Glutamatergic neuron (in vitro differentiated cells): ENCODE measurements around the gene SSC4D. TPM values are rescaled to one million over a fixed set of nuclear protein-coding genes. Genes with fewer than 3 reads are reported as not detected.

ENCODE experiments used
- DNase-seq: peaks from one replicate; pipeline ENCODE4 v3.0.0; 2022
- H3K27ac Mint-ChIP-seq: one replicate; pipeline ENCODE4 v1.8.0; 2020; ENCODE audit warnings: mild to moderate bottlenecking, mixed read lengths, inconsistent platforms; ENCODE audit not compliant: unreplicated experiment
- H3K27me3 Mint-ChIP-seq: one replicate; pipeline ENCODE4 v1.8.0; 2020; ENCODE audit warnings: mild to moderate bottlenecking, moderate library complexity, mixed read lengths, inconsistent platforms; ENCODE audit not compliant: unreplicated experiment
- H3K36me3 Mint-ChIP-seq: one replicate; pipeline ENCODE4 v1.8.0; 2020; ENCODE audit warnings: mild to moderate bottlenecking, mixed read lengths, inconsistent platforms; ENCODE audit not compliant: unreplicated experiment
- H3K4me1 Mint-ChIP-seq: one replicate; pipeline ENCODE4 v1.8.0; 2020; ENCODE audit warnings: mild to moderate bottlenecking, low read depth, mixed read lengths, inconsistent platforms; ENCODE audit not compliant: unreplicated experiment
- H3K4me3 Mint-ChIP-seq: one replicate; pipeline ENCODE4 v1.8.0; 2020; ENCODE audit warnings: mild to moderate bottlenecking, mixed read lengths, inconsistent platforms; ENCODE audit not compliant: unreplicated experiment
- H3K9me3 Mint-ChIP-seq: one replicate; pipeline ENCODE4 v1.8.0; 2020; ENCODE audit warnings: mild to moderate bottlenecking, moderate library complexity, mixed read lengths, inconsistent platforms; ENCODE audit not compliant: unreplicated experiment
- total RNA-seq: library from RNA; stranded (reverse); fragmentation: NEBNext Ultra II Directional; extraction: Animal tissue kit (Norgen Biotek cat#: 25700); gene quantifications from one replicate; pipeline ENCODE4 v1.2.1, GENCODE V29; 2021; ENCODE audit not compliant: unreplicated experiment
- TF ChIP-seq, protein P1 (sequence below): fragments of 200-600 bp; sonication (generic); IDR thresholded peaks from one replicate; pipeline ENCODE4 v1.5.0; 2021; ENCODE audit not compliant: partially characterized antibody, unreplicated experiment

SSC4D gene
- total RNA-seq, 1 donor from 2014 or later, result 6.1 TPM

DNA sequence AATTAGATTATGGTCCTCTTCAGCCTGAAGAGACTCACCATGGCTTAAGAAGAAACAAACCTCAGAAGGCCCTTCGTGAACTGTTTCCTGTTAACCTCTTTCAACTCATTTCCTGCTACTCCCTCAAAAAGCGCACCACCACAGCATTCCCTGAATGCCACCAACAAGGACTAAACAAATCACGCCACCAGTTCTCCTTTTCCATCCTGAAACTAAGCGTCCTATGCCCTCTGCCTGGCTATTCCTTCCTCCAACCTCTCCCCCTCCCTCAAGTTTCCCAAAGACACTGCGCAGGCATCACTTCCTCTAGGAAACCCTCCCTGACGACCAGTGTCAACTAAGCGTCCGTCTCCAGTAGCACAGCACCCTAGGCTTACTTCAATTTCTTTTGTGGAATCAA is 62.7 kb downstream of the SSC4D start:
- peaks cover 50% of the 10 kb centered on the region for H3K4me1 Mint-ChIP-seq
- peaks cover 12% of the 10 kb centered on the region for H3K27me3 Mint-ChIP-seq
- peaks cover 22% of the 10 kb centered on the region for H3K9me3 Mint-ChIP-seq
- TF ChIP-seq, protein P1, sequence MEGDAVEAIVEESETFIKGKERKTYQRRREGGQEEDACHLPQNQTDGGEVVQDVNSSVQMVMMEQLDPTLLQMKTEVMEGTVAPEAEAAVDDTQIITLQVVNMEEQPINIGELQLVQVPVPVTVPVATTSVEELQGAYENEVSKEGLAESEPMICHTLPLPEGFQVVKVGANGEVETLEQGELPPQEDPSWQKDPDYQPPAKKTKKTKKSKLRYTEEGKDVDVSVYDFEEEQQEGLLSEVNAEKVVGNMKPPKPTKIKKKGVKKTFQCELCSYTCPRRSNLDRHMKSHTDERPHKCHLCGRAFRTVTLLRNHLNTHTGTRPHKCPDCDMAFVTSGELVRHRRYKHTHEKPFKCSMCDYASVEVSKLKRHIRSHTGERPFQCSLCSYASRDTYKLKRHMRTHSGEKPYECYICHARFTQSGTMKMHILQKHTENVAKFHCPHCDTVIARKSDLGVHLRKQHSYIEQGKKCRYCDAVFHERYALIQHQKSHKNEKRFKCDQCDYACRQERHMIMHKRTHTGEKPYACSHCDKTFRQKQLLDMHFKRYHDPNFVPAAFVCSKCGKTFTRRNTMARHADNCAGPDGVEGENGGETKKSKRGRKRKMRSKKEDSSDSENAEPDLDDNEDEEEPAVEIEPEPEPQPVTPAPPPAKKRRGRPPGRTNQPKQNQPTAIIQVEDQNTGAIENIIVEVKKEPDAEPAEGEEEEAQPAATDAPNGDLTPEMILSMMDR, result no peak
- peak overlapping the region; percentile 56 for H3K4me3 Mint-ChIP-seq
- no peak for DNase-seq
- H3K36me3 Mint-ChIP-seq, result peaks cover 36% of the 10 kb centered on the region
- peak overlapping the region; percentile 81 for H3K27ac Mint-ChIP-seq

GRCh38 chr7:76346097-76346496 is 63.4 kb downstream of the SSC4D start:
- Mint-ChIP-seq H3K27ac (peak overlapping the region; percentile 88), H3K9me3 (peaks cover 19% of the 10 kb centered on the region), H3K36me3 (peaks cover 29% of the 10 kb centered on the region), H3K4me3 (peak overlapping the region; percentile 55), H3K4me1 (peaks cover 43% of the 10 kb centered on the region), H3K27me3 (peaks cover 12% of the 10 kb centered on the region)
- no peak for DNase-seq
- TF ChIP-seq, protein P1, result no peak

GRCh38 chr7:76343931-76344321 is 65.6 kb downstream of the SSC4D start:
- H3K27ac Mint-ChIP-seq, result no peak overlapping the region
- H3K9me3 Mint-ChIP-seq, result peaks cover 22% of the 10 kb centered on the region
- H3K4me1 Mint-ChIP-seq, result peaks cover 47% of the 10 kb centered on the region
- H3K27me3 Mint-ChIP-seq, result peaks cover 11% of the 10 kb centered on the region
- no peak overlapping the region for H3K4me3 Mint-ChIP-seq
- no peak for DNase-seq
- H3K36me3 Mint-ChIP-seq, result peaks cover 22% of the 10 kb centered on the region
- TF ChIP-seq, protein P1, result no peak

DNA sequence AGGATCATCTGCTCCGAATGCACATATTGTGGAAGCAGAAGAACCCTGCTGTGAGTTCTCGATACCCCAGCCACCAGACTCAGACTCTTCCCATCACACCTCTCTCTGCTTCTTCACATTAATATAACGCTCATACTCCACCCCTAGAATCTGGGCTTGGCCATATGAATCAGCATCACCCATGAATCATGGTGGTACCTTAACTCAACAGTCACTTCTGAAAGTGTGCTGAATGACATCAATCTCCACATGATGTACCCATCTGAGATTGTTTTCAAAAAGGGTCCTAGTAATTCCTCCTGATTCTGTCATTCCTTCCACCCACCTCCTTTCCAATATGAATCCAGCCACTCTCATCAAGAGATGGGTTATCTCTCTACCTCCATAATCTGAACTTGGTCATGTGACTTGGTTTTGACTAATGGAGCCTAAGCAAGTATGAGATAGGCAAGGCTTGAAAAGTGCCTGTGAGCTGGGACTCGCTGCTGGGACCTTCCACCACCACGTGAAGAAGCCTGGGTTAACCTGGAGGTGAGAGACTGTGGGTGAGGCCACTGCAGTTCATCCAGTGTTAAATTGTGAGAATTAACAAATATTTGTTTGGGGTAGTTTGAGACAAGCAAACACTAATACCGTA is 66.1 kb downstream of the SSC4D start:
- Mint-ChIP-seq H3K4me3 (no peak overlapping the region), H3K9me3 (peaks cover 22% of the 10 kb centered on the region), H3K4me1 (peaks cover 48% of the 10 kb centered on the region), H3K36me3 (peaks cover 22% of the 10 kb centered on the region), H3K27me3 (peaks cover 11% of the 10 kb centered on the region), H3K27ac (peak overlapping the region; percentile 14)
- TF ChIP-seq, protein P1, result no peak
- DNase-seq, result no peak

DNA sequence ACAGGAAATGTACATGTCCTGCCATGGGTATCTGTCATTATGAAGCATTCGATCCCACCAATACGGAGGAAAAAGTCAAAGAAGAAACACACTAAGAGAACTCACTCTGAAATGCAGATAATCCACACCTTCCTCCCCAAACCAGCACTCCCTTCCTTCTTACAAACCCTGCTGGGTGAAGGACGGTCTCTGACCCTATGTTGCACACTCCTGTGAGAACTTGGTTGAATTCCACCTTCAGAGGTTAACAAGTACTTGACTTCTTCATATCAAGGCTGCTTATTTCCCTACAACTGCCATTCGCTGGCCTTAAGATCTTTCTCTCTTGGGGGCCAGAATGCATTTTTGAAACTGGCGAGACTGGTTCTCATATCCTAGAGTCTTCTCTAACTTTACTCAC is 67.3 kb downstream of the SSC4D start:
- Mint-ChIP-seq H3K27ac (peak overlapping the region; percentile 34), H3K27me3 (peaks cover 11% of the 10 kb centered on the region), H3K4me1 (peaks cover 49% of the 10 kb centered on the region), H3K36me3 (peaks cover 21% of the 10 kb centered on the region), H3K9me3 (peaks cover 18% of the 10 kb centered on the region), H3K4me3 (no peak overlapping the region)
- no peak for DNase-seq
- TF ChIP-seq, protein P1, result no peak
